Smooth muscle cell (in vitro differentiated cells): Measurements from ENCODE around the gene TRAK2. TPM values are rescaled to one million over a fixed set of nuclear protein-coding genes. Genes with fewer than 3 reads are reported as not detected.
A peak's percentile ranks its signal among the peaks of the same experiment; 100 is the strongest.

Source experiments
- DNase-seq: peaks from one replicate; lab custom pipeline; 2025; ENCODE audit not compliant: unreplicated experiment; lab: John Stamatoyannopoulos, UW
- H2AFZ ChIP-seq: fragments of 200-600 bp; sonication (generic); 2 replicates; pipeline ENCODE4 v1.6.0; 2016; ENCODE audit warnings: antibody characterized with exemption, low read depth, mild to moderate bottlenecking
- H3F3A ChIP-seq: fragments of 200-600 bp; sonication (generic); 2 replicates; pipeline ENCODE4 v1.6.0; 2017; ENCODE audit warnings: antibody characterized with exemption, low read depth
- H3K27ac ChIP-seq: fragments of 200-600 bp; sonication (generic); 2 replicates; pipeline ENCODE4 v1.5.1; 2016; ENCODE audit warnings: low read depth, mild to moderate bottlenecking
- H3K27me3 ChIP-seq: fragments of 200-600 bp; sonication (generic); 2 replicates; pipeline ENCODE4 v1.6.1; 2016; ENCODE audit warnings: low read depth, mild to moderate bottlenecking
- H3K36me3 ChIP-seq: fragments of 200-600 bp; sonication (generic); 2 replicates; pipeline ENCODE4 v1.5.1; 2016; ENCODE audit warnings: low read depth
- H3K4me1 ChIP-seq: fragments of 200-600 bp; sonication (generic); 2 replicates; pipeline ENCODE4 v1.5.1; 2016; ENCODE audit warnings: low read depth
- H3K4me2 ChIP-seq: fragments of 200-600 bp; sonication (generic); 2 replicates; pipeline ENCODE4 v1.6.0; 2016; ENCODE audit warnings: mild to moderate bottlenecking
- H3K4me3 ChIP-seq: fragments of 200-600 bp; sonication (generic); 2 replicates; pipeline ENCODE4 v1.5.1; 2016; ENCODE audit warnings: mild to moderate bottlenecking
- H3K79me2 ChIP-seq: fragments of 200-600 bp; sonication (generic); 2 replicates; pipeline ENCODE4 v1.6.0; 2016; ENCODE audit warnings: low read depth, mild to moderate bottlenecking
- H3K9ac ChIP-seq: fragments of 200-600 bp; sonication (generic); 2 replicates; pipeline ENCODE4 v1.6.0; 2016; ENCODE audit warnings: low read depth
- H3K9me3 ChIP-seq: fragments of 200-600 bp; sonication (generic); replicated peaks from 2 replicates; pipeline ENCODE4 v1.5.1; 2016; ENCODE audit warnings: low read depth
- H4K20me1 ChIP-seq: fragments of 200-600 bp; sonication (generic); 2 replicates; pipeline ENCODE4 v1.6.0; 2016; ENCODE audit warnings: low read depth
- WGBS: methylation state at CpG from one replicate; pipeline ENCODE4 v1.1.7; 2016; ENCODE audit warnings: low lambda C conversion rate; 5-methylcytosine and 5-hydroxymethylcytosine counted together
- polyA plus RNA-seq: library from polyadenylated mRNA; unstranded; fragments of >200 nt; fragmentation: Nextera tagmentation; extraction: Ambion mirVana; gene quantifications from 2 replicates; pipeline ENCODE4 v1.2.1, GENCODE V29; 2016
- total RNA-seq: library from RNA; depleted of rRNA; stranded (reverse); fragments of >200 nt; gene quantifications from 2 replicates; pipeline ENCODE4 v1.2.3, GENCODE V29; 2014
- TF ChIP-seq, protein P1 (sequence below): fragments of 200-600 bp; sonication (generic); IDR thresholded peaks from 2 replicates; pipeline ENCODE4 v1.5.1; 2017; ENCODE audit warnings: borderline replicate concordance, mild to moderate bottlenecking, antibody characterized with exemption; ENCODE audit not compliant: insufficient read depth, poor library complexity, severe bottlenecking

TRAK2 gene
- total and polyA plus RNA-seq, 2 experiments from 2014 or later, result 6.3 to 15.7 TPM

- Histone ChIP-seq H3K27ac (no peak overlapping the region), H3K79me2 (peaks cover 25% of the 10 kb centered on the region), H3K9me3 (no peaks in the 10 kb centered on the region), H2AFZ (no peak overlapping the region), H3K4me1 (peaks cover 7% of the 10 kb centered on the region), H3K27me3 (no peaks in the 10 kb centered on the region), H3K9ac (no peak overlapping the region), H3K4me2 (peak overlapping the region; percentile 89), H3F3A (peaks cover 5% of the 10 kb centered on the region), H3K4me3 (peak overlapping the region; percentile 87), H4K20me1 (peaks cover 11% of the 10 kb centered on the region), H3K36me3 (no peaks in the 10 kb centered on the region)
- TF ChIP-seq, protein P1, sequence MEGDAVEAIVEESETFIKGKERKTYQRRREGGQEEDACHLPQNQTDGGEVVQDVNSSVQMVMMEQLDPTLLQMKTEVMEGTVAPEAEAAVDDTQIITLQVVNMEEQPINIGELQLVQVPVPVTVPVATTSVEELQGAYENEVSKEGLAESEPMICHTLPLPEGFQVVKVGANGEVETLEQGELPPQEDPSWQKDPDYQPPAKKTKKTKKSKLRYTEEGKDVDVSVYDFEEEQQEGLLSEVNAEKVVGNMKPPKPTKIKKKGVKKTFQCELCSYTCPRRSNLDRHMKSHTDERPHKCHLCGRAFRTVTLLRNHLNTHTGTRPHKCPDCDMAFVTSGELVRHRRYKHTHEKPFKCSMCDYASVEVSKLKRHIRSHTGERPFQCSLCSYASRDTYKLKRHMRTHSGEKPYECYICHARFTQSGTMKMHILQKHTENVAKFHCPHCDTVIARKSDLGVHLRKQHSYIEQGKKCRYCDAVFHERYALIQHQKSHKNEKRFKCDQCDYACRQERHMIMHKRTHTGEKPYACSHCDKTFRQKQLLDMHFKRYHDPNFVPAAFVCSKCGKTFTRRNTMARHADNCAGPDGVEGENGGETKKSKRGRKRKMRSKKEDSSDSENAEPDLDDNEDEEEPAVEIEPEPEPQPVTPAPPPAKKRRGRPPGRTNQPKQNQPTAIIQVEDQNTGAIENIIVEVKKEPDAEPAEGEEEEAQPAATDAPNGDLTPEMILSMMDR, result no peak
- DNase-seq, result no peak
- WGBS, result 88% methylated on average over 6 of the region's 6 CpGs
These were observed 1.8 kb upstream of the TRAK2 start for GRCh38 chr2:201452922-201453643.

DNA sequence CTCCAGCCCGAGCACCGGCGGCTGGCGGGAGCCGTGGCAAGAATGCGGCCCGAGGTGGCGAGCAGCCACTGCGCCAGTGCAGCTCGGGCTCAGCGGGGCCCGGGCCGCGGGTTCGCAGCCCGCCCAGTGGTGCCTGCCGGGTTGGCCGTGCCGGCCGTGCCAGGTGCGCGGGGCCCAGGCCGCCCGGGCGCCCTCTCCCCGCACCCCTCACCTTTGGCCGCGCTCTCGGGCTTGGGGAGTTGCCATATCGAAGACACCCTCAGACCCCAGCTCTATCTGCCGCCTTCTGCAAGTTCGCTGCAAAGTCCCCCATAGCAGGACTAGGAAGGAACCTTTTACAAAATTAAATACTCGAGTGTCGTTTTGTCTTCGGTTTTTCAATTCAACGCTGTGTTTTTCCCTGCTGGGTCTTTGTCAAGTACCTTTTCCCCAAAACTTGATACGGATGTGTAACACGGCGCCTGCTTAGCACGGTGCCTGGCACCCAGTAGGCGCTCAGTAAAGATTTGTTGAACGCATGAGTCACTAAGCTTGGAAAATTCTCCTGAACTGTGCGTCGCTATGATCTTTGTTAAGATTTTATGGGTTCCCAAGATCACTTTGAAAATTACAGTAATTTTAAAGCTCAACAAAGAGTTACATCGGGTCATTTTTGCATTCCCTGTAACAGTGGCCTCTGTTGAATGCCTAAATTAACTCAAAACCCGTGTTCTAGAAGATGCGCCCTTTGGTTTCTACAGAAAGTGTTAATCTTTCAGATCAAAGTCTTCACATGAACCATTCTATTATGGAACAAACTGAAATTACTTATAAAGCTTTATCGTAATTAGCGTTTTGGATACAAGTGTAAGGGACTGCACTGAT lies 1.0 kb upstream of the TRAK2 start:
- Histone ChIP-seq H3K79me2 (peaks cover 25% of the 10 kb centered on the region), H3K27me3 (no peaks in the 10 kb centered on the region), H2AFZ (peak overlapping the region; percentile 84), H3K27ac (no peak overlapping the region), H3K9ac (peak overlapping the region; percentile 31), H4K20me1 (peaks cover 19% of the 10 kb centered on the region), H3K4me3 (peak overlapping the region; percentile 87), H3K9me3 (no peaks in the 10 kb centered on the region), H3K4me1 (peaks cover 7% of the 10 kb centered on the region), H3F3A (peaks cover 13% of the 10 kb centered on the region), H3K4me2 (peak overlapping the region; percentile 89), H3K36me3 (no peaks in the 10 kb centered on the region)
- 8% methylated on average over 48 of the region's 49 CpGs for WGBS
- DNase-seq, result no peak
- TF ChIP-seq, protein P1, result no peak

DNA sequence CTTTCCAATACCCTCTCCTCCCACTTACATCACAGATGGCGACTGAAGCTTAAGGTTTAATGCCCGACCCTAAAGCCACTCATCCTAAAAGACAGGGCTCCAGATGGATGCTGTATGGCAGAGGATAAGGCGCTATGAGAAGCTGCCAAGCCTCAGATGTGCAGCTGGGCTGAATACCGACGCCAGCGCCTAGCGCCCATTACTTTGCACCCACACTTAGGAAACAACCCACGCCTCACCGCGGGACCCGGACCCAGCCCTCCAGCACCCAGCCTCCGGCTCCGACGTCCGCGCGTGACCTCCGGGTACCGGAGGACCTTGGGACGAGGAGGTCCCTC lies 335 bp downstream of the TRAK2 start:
- no peaks in the 10 kb centered on the region for H3K36me3 ChIP-seq
- TF ChIP-seq, protein P1, result no peak
- peaks cover 19% of the 10 kb centered on the region for H3F3A ChIP-seq
- WGBS, result 0% methylated on average over 20 of the region's 20 CpGs
- no peaks in the 10 kb centered on the region for H3K9me3 ChIP-seq
- peak overlapping the region; percentile 67 for H3K9ac ChIP-seq
- H3K4me2 ChIP-seq, result peak overlapping the region; percentile 89
- H3K79me2 ChIP-seq, result peaks cover 30% of the 10 kb centered on the region
- H3K4me1 ChIP-seq, result peaks cover 7% of the 10 kb centered on the region
- H2AFZ ChIP-seq, result peak overlapping the region; percentile 93
- H4K20me1 ChIP-seq, result peaks cover 33% of the 10 kb centered on the region
- DNase-seq, result no peak
- peak overlapping the region; percentile 87 for H3K4me3 ChIP-seq
- H3K27me3 ChIP-seq, result no peaks in the 10 kb centered on the region
- peak overlapping the region; percentile 70 for H3K27ac ChIP-seq
